ENCODE measurements around the gene PLEKHG5. TPM values are rescaled to one million over a fixed set of nuclear protein-coding genes. Genes with fewer than 3 reads are reported as not detected.

PLEKHG5 gene
- total RNA-seq, 1 experiment from 2014 or later, result 0.86 TPM

- POLR2A ChIA-PET (ENCODE audit: low non-redundant PET), result no interaction called here
- H3K4me1 ChIP-seq (ENCODE audit: insufficient read depth, low read length, poor library complexity, severe bottlenecking), result no peaks in the 10 kb centered on the region
- no peak overlapping the region for H3K4me3 ChIP-seq (ENCODE audit: low read depth, low read length, poor library complexity, severe bottlenecking)
- H3K36me3 ChIP-seq (ENCODE audit: insufficient read depth, low read length, poor library complexity, severe bottlenecking), result no peaks in the 10 kb centered on the region
- H3K27me3 ChIP-seq (replicated peaks; ENCODE audit: insufficient read depth, low read depth, low read length, poor library complexity), result no peaks in the 10 kb centered on the region
- H3K27ac ChIP-seq (ENCODE audit: low read depth, low read length, poor library complexity, severe bottlenecking), result no peak overlapping the region
- no peak for TF ChIP-seq EZH2 (IDR thresholded peaks at IDR 0.05; ENCODE audit: borderline replicate concordance, low read depth, low read length, poor library complexity, severe bottlenecking)
- TF ChIP-seq, protein P1, sequence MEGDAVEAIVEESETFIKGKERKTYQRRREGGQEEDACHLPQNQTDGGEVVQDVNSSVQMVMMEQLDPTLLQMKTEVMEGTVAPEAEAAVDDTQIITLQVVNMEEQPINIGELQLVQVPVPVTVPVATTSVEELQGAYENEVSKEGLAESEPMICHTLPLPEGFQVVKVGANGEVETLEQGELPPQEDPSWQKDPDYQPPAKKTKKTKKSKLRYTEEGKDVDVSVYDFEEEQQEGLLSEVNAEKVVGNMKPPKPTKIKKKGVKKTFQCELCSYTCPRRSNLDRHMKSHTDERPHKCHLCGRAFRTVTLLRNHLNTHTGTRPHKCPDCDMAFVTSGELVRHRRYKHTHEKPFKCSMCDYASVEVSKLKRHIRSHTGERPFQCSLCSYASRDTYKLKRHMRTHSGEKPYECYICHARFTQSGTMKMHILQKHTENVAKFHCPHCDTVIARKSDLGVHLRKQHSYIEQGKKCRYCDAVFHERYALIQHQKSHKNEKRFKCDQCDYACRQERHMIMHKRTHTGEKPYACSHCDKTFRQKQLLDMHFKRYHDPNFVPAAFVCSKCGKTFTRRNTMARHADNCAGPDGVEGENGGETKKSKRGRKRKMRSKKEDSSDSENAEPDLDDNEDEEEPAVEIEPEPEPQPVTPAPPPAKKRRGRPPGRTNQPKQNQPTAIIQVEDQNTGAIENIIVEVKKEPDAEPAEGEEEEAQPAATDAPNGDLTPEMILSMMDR (conservative IDR thresholded peaks at IDR 0.05; ENCODE audit: low read depth, low read length), result no peak
- no peaks in the 10 kb centered on the region for H3K9me3 ChIP-seq (ENCODE audit: low read depth, low read length, poor library complexity, severe bottlenecking)
- intact Hi-C loops (cut with micrococcal nuclease; ENCODE audit: unreplicated experiment), result no loop called here
- CTCF ChIA-PET, result no interaction called here
- BruUV-seq (replicated peaks), result no TSS peak
- no peak for DNase-seq (ENCODE audit: low spot score)
Observed at GRCh38 chr1:6513320-6513801, 21.9 kb upstream of the PLEKHG5 start.

DNA sequence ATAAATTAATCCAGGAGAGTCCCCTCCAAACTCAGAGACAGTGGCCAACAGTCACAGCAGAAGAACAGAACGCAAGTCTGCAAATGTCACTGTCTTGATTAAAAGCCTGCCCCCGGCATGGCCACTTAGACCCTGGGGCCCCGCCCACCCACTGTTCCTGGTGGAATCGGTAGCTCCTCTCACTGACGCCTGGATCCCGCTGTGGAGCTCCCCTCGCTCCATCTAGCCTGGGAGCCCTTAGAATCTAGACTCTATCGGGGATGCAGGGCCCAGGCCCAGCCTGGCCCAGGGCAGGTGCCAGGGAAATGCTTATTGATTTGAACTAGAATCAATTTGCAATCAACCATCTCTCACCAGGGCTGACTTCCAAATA, 21.4 kb upstream of the PLEKHG5 start:
- ChIA-PET POLR2A (ENCODE audit: low non-redundant PET) (no interaction called here), CTCF (no interaction called here)
- no TSS peak for BruUV-seq (replicated peaks)
- H3K4me3 ChIP-seq (ENCODE audit: low read depth, low read length, poor library complexity, severe bottlenecking), result no peak overlapping the region
- TF ChIP-seq EZH2 (IDR thresholded peaks at IDR 0.05; ENCODE audit: borderline replicate concordance, low read depth, low read length, poor library complexity, severe bottlenecking), result no peak
- TF ChIP-seq, protein P1 (conservative IDR thresholded peaks at IDR 0.05; ENCODE audit: low read depth, low read length), result no peak
- no peaks in the 10 kb centered on the region for H3K9me3 ChIP-seq (ENCODE audit: low read depth, low read length, poor library complexity, severe bottlenecking)
- no peaks in the 10 kb centered on the region for H3K4me1 ChIP-seq (ENCODE audit: insufficient read depth, low read length, poor library complexity, severe bottlenecking)
- H3K36me3 ChIP-seq (ENCODE audit: insufficient read depth, low read length, poor library complexity, severe bottlenecking), result no peaks in the 10 kb centered on the region
- H3K27me3 ChIP-seq (replicated peaks; ENCODE audit: insufficient read depth, low read depth, low read length, poor library complexity), result no peaks in the 10 kb centered on the region
- intact Hi-C loops (cut with micrococcal nuclease; ENCODE audit: unreplicated experiment), result no loop called here
- no peak for DNase-seq (ENCODE audit: low spot score)
- H3K27ac ChIP-seq (ENCODE audit: low read depth, low read length, poor library complexity, severe bottlenecking), result no peak overlapping the region

DNA sequence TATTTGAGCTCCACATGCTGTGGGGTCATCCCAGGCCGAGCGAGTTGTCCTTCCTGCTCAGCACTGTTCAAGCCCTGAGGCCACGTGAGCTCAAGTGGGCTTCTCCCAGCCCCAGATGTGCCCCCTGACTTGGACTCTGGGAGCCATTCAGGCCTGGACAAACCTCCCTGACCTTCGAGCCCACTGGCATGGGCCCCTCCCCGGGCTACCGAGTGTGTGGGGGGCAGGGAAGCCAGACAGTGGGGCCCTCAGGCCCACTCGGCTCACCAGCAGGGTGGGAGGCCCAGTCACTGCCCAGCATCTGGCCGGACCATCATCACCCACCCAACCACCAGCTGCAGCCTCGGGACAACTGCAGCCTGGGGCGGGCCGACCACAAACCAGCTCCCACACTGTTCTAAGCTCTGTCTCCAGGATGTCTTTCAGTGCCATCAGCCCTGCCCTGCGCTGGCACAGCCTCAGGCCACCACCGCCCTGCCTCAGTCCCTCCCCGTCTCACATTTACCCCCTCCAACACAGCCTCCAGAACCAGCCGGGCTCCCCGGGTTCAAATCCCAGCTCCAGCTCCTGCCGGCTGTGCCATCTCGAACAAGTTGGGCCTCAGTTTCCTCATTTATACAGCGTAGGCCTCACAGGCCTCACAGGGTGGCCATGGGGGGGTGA, 20.9 kb upstream of the PLEKHG5 start:
- Histone ChIP-seq H3K36me3 (ENCODE audit: insufficient read depth, low read length, poor library complexity, severe bottlenecking) (no peaks in the 10 kb centered on the region), H3K4me3 (ENCODE audit: low read depth, low read length, poor library complexity, severe bottlenecking) (no peak overlapping the region), H3K9me3 (ENCODE audit: low read depth, low read length, poor library complexity, severe bottlenecking) (no peaks in the 10 kb centered on the region), H3K27ac (ENCODE audit: low read depth, low read length, poor library complexity, severe bottlenecking) (no peak overlapping the region), H3K27me3 (replicated peaks; ENCODE audit: insufficient read depth, low read depth, low read length, poor library complexity) (no peaks in the 10 kb centered on the region), H3K4me1 (ENCODE audit: insufficient read depth, low read length, poor library complexity, severe bottlenecking) (no peaks in the 10 kb centered on the region)
- ChIA-PET CTCF (no interaction called here), POLR2A (ENCODE audit: low non-redundant PET) (no interaction called here)
- no TSS peak for BruUV-seq (replicated peaks)
- no peak for TF ChIP-seq EZH2 (IDR thresholded peaks at IDR 0.05; ENCODE audit: borderline replicate concordance, low read depth, low read length, poor library complexity, severe bottlenecking)
- TF ChIP-seq, protein P1 (conservative IDR thresholded peaks at IDR 0.05; ENCODE audit: low read depth, low read length), result no peak
- intact Hi-C loops (cut with micrococcal nuclease; ENCODE audit: unreplicated experiment), result no loop called here
- DNase-seq (ENCODE audit: low spot score), result no peak
